NAMALWA (cell line): ENCODE measurements around the gene TNFAIP8L3.
"Not testable (repeated sequence)": the region's sequence is repeated elsewhere in the genome, so short reads cannot be mapped to it uniquely, and the experiment has no call there.

Source experiments
- DNase-seq: peaks from one replicate; pipeline ENCODE4 v3.0.0-alpha.2; 2015; ENCODE audit warnings: low spot score

TNFAIP8L3 gene

DNA sequence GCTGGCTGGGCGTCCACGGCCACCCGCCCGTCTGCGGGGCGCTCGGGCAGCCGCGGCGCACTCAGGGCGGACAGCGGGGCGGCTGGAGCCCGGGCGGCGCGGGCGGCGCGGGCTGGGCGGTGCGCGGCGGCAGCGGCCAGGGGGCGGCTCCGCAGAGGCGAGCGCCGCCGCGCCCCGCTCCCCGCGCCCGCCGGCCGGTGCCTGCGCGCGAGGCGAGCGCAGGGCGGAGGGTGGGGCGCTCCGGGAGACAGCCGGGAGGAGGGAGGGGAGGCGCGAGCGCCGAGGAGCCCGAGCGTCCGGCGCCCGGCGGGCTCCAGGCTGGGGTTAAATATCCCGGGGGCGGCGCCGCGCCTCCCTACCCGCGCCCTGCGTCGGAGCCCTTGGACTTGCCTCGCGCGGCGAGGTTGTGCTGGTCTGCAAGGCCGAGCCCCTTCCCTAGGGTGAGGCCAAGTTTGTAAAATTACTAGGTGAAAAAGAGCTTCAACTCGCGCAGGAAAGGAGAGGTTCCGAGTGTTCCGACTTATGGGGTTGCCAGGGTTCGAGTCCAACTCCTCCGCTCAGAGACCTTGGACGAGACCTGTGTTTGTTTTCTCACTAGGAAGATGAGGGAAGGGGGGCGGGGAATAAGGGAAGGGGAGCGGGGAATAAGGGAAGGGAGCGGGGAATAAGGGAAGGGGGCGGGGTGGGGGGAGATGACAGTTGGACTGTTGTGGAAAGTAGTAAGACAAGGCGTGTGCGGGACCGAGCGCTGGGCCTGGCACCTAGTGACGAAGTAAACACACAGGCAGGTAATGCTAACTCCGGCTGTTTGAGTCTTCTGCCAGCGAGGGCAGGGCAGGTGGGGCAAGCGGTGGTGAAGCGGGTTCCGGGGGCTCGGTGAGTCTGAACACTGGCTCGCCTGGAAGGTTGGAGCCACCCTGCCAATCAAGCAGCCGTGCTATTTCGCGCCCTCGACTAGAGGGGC is at the start of gene TNFAIP8L3:
Gene TNFAIP8L3 (minus strand): TSS at position 301 of the 964 bp plus-strand sequence. CDS start 311 bp downstream, outside the sequence.
- DNase-seq: no peak

DNA sequence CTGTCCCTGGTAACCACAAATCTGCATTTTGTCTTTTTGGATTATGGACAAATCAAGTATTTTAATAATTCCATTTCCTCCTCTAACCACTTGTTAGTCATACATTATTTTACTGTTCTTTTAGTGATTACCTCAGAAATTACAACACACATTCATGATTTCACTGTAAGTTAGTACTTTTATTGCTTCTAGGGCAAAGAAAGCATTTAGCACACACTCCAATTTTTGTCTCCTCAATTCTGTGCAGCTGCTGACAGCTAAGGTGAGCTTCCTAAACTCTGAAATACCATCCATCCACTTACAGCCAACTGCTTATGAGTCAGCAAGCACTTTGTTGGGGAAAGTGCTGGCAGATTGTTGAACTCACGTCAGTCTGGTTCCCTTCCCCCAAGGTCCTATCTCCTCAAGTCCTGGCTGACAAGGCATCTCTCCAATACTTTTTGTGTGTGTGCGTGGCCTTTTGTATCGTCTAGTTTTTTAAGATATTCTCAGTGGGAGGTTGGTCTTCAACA is 49.4 kb upstream of the TNFAIP8L3 start:
- no peak for DNase-seq

DNA sequence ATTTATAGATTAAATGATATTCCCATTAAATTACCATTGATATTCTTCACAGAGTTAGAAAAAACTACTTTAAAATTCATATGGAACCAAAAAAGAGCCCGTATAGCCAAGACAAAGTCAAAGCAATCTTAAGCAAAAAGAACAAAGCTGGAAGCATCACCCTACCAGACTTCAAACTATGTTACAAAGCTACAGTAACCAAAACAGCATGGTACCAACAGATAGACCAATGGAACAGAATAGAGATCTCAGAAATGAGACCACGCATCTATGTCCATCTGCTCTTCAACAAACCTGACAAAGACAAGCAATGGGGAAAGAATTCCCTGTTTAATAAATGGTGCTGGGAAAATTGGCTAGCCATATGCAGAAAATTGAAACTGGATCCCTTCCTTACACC is 45.6 kb upstream of the TNFAIP8L3 start:
- not testable (repeated sequence) for DNase-seq

- DNase-seq: no peak
Measured at GRCh38 chr15:51139091-51139490, 44.4 kb upstream of the TNFAIP8L3 start.

- no peak for DNase-seq
Measured at GRCh38 chr15:51137880-51138430, 43.2 kb upstream of the TNFAIP8L3 start.

DNA sequence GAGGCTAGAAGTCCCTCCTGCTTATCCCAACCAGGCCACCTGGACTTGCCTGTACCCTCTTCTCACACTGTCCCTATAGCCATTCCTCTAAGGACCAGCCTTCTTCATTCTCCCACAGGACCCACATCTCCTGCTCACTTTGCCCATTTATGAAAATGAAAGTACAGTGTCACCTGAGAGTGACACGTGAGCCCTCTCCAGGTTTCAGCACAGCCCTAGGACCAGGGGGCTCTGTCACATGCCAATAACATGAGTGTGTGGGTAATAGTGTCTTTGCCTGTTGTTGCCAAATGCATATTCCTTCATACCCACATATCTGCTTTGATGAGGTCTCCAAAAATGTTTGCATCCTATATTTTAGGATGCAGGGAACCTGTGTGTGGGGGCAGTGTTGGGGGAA is 42.3 kb upstream of the TNFAIP8L3 start:
- no peak for DNase-seq

- DNase-seq: no peak
Measured at GRCh38 chr15:51135276-51135675, 40.6 kb upstream of the TNFAIP8L3 start.

DNA sequence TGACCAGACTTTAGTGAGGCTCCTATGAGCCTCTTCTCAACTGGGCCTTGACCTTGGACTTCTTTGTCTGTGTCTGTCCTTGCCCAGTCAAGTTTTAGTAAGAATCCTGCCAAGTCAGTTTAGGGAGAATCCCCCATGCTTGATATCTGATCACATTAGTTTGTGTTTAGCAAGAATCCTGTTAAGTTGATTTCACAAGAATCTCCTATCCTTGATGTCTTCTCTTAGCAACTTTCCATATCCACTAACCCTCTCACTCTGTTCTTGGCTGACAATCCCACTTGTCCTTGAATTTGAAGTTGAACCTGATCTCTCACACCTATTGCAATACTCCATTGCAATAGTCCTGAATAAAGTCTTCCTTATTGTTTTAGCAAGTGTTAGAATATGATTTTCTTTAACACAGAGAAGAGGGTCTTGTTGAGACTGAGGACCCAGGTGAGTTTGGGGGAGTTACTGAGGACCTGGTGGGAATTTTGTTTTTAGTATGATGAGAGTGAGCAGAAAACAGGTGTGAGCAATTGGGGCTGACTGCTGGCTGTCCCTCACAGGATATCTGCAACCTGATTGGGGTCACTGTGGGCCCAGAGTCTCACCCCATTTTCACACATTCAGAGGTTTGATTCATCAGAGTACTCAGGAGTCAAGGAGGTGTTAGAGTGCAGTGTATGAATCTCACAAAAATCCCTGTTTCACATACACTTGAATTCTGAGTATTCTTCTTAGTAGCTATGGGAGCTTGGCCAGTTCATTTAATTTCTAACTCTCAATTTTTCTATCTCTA is 39.9 kb upstream of the TNFAIP8L3 start:
- DNase-seq: no peak

DNA sequence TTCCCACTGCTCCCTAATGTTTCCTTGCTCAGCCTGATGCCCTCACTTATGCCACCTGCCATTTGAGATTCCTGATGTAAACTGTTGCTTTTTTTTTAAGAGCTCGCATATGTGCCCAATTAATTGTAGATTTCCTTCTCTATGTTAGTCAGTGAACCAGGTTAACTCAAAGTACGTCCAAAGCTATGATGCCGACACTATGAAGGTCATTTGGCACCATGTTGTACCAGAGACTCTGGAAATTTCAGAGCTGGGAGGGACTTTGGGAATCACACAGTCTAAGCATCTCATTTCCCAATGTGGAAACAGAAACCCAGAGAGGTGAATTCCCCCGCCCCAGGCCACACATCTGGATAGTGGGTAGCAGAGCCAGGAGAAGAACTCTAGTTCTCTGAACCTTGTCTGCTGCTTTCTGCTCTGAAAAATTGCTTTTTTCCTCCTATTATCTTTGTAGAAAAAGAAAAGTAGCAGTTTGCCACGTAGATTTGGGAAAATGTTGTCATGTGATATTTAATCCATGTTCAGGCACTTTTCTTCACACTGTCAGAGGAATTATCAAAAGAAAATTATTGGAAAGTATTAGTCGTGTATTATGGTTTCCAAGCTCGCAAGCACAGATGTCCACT is 38.5 kb upstream of the TNFAIP8L3 start:
- no peak for DNase-seq

GRCh38 chr15:51132384-51133139 is 37.9 kb upstream of the TNFAIP8L3 start:
- peak; percentile 46 for DNase-seq

DNA sequence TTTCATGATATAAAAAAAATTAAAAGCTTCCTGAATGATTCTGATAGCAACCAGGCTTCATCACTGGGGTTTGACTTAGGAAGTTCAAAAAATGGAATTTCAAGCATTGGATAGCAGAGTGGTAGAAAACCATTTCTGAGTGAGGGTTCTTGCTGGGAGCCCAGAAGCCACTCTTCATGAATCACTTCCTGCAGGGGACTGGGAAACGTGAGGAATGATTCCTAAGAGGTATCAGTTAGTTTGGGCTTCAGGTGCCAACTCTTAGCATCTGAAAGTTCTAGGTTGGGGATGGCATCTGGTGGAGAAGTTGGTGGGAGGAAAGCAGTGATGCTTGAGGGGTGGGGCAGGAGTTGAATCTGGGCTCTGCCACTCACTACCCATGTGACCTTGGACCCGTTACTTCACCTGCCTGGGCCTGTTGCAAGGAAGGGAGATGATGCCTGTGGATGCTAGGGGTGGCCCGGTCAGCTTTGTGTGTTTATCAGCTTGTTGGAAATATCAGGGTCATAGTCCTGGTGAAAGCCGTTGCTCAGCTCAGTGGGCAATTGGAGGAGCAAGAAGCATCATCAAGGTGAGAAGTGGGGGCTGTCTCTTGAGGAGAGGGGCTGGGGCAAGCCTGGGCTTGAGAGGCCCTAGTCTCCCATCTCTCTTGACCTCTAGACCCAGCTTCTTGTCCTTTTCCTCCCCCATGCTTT is 37.0 kb upstream of the TNFAIP8L3 start:
- no peak for DNase-seq

- no peak for DNase-seq
Measured at GRCh38 chr15:51130344-51130743, 35.6 kb upstream of the TNFAIP8L3 start.

DNA sequence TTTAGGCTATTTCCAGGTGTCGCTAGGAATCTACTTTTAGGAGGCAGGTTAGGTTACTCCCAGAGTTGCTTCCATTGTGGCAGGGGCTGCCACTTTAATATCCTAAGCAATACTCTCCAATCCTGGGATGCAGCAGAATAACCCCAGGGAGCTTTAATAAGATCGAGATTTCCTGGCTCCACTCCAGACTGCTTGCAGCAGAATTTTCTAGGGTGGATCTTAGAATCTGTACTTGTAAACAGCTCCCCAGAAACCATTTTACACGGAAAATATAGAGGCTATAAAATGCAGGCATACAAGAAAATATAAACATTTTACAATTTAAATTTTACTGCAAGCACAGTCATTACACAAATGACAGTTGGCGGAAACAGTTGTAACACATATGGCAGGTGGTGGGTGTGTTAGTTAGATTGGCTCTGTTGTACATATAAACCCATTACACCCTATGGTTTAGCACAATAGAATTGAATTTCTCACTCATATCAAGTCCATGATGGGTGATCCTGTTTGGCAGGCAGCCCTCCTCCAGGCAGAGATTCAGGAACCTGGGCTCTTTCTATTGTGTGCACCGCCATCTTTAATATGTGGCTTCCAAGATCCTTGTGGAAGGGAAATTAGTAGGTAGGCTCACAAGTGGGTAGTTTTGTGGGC is 35.0 kb upstream of the TNFAIP8L3 start:
- no peak for DNase-seq

GRCh38 chr15:51128701-51129100 is 34.0 kb upstream of the TNFAIP8L3 start:
- DNase-seq: no peak

- no peak for DNase-seq
Measured at GRCh38 chr15:51126842-51127241, 32.1 kb upstream of the TNFAIP8L3 start.

- not testable (repeated sequence) for DNase-seq
Measured at GRCh38 chr15:51123002-51123401, 28.3 kb upstream of the TNFAIP8L3 start.

DNA sequence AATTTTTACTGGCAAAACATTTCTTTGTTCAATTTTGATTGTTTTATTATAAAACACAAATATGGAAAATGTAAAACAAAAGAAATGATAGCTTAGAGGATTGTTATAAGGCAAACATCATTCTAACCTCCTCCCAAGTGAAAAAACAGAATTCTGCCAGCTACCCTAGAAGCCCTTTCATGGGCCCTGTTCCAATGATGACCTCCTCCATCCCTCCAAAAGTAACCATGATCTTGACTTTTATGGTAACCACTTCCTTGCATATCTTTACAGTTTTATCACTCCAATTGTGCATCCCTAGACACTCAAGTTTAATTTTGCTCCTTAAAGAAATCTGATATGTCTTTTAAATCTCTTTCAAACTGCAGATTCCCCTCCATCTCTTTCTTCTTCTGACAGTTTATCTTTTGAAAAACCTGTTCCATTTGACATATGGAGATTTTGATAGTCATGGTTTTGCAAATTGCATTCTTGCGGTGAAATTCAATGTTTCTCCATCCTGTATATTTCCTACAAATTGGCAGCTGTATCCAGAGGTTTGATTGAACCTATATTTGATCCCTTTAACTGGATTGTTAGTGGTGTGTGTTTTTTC is 27.0 kb upstream of the TNFAIP8L3 start:
- DNase-seq: no peak

- no peak for DNase-seq
Measured at GRCh38 chr15:51121118-51121517, 26.4 kb upstream of the TNFAIP8L3 start.

- DNase-seq: no peak
Measured at GRCh38 chr15:51119120-51119519, 24.4 kb upstream of the TNFAIP8L3 start.

DNA sequence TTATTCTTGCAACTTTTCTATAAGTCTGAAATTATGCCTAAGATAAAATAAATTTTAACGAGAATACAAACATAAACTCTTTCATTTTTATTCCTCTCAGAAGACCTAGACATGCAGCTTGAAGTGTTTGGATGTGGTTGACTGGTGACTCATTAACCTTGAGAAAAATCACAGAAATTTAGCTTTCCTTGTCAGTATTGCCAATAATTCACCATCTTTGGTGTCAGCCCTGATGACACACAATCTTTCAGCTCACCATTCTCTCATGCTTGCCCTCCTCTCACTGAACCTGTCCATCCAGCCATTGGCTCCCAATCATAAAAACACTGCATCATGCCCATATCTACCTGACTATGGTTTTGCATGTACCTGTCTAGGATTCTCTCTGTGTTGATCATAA is 22.6 kb upstream of the TNFAIP8L3 start:
- DNase-seq: no peak
